Lower lobe of right lung (tissue), 2 donors: ENCODE measurements around the gene CCDC18. TPM values are rescaled to one million over a fixed set of nuclear protein-coding genes. Genes with fewer than 3 reads are reported as not detected.

Experiments
- ATAC-seq, 2 donors: fragments of 200-7000 bp; cut with Tn5 transposase; one replicate each; pipeline ENCODE4 v1.9.1; 2020 to 2022; ENCODE audit warnings: mild to moderate bottlenecking in 2 of 2, moderate library complexity in 2 of 2
- DNase-seq: peaks from one replicate; pipeline ENCODE4 v3.0.0-alpha.2; 2020
- H3K27ac ChIP-seq: fragments of 200-600 bp; one replicate; pipeline ENCODE4 v1.8.0; 2022
- H3K27me3 ChIP-seq: fragments of 200-600 bp; one replicate; pipeline ENCODE4 v1.8.0; 2022; ENCODE audit warnings: low read depth
- H3K36me3 ChIP-seq: fragments of 200-600 bp; one replicate; pipeline ENCODE4 v1.8.0; 2022; ENCODE audit warnings: mild to moderate bottlenecking
- H3K4me1 ChIP-seq: fragments of 200-600 bp; one replicate; pipeline ENCODE4 v1.8.0; 2022
- H3K4me3 ChIP-seq: fragments of 200-600 bp; one replicate; pipeline ENCODE4 v1.8.0; 2022; ENCODE audit warnings: mild to moderate bottlenecking
- H3K9me3 ChIP-seq: fragments of 200-600 bp; one replicate; pipeline ENCODE4 v1.8.0; 2022
- intact Hi-C: fragments of 100-400 bp; cut with DNase I; formaldehyde crosslinking; loops from one replicate; pipeline ENCODE4 v1.11.0; 2022
- total RNA-seq: library from RNA; stranded (reverse); fragmentation: NEBNext Ultra II Directional; extraction: Animal tissue kit (Norgen Biotek cat#: 25700); gene quantifications from one replicate; pipeline ENCODE4 v1.2.1, GENCODE V29; 2021
- TF ChIP-seq, protein P1 (sequence below): fragments of 200-600 bp; IDR thresholded peaks from one replicate; pipeline ENCODE4 v1.8.0; 2022; ENCODE audit warnings: antibody characterized with exemption, mild to moderate bottlenecking
- donor health status: DM: no; HTN: yes; CAD: no; lungs with severe emphysema.

Gene CCDC18
- total RNA-seq, 1 donor from 2014 or later = 6.7 TPM

- Histone ChIP-seq H3K9me3 (no peaks in the 10 kb centered on the region), H3K36me3 (no peaks in the 10 kb centered on the region), H3K27me3 (no peaks in the 10 kb centered on the region), H3K4me3 (peak overlapping the region; percentile 77), H3K27ac (no peak overlapping the region), H3K4me1 (peaks cover 33% of the 10 kb centered on the region)
- intact Hi-C loops = no loop called here
- DNase-seq = no peak
- TF ChIP-seq, protein P1, sequence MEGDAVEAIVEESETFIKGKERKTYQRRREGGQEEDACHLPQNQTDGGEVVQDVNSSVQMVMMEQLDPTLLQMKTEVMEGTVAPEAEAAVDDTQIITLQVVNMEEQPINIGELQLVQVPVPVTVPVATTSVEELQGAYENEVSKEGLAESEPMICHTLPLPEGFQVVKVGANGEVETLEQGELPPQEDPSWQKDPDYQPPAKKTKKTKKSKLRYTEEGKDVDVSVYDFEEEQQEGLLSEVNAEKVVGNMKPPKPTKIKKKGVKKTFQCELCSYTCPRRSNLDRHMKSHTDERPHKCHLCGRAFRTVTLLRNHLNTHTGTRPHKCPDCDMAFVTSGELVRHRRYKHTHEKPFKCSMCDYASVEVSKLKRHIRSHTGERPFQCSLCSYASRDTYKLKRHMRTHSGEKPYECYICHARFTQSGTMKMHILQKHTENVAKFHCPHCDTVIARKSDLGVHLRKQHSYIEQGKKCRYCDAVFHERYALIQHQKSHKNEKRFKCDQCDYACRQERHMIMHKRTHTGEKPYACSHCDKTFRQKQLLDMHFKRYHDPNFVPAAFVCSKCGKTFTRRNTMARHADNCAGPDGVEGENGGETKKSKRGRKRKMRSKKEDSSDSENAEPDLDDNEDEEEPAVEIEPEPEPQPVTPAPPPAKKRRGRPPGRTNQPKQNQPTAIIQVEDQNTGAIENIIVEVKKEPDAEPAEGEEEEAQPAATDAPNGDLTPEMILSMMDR = no peak
- ATAC-seq = no peak
These were observed 2.5 kb upstream of the CCDC18 start for GRCh38 chr1:93177991-93178390.

DNA sequence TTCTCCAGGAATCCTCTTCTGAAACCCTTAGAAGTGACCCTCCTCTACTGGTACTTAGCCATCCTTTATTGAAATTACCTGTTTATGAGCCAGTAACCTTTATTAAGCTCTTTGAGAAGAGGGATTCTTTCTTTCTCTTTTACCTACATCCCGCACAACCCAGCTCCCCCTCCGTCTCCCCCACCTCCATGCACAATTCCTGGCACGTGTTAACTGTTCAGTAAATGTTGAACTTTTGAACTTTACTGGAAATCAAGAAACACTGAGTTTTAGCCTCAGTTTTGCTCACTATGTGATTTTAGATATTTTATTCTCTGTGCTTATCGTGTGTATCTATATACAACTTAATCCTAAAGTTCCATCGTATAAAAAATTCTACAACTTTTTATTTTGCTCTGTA, 2.1 kb upstream of the CCDC18 start:
- Histone ChIP-seq H3K4me1 (peaks cover 29% of the 10 kb centered on the region), H3K9me3 (no peaks in the 10 kb centered on the region), H3K4me3 (peak overlapping the region; percentile 77), H3K27ac (no peak overlapping the region), H3K36me3 (no peaks in the 10 kb centered on the region), H3K27me3 (no peaks in the 10 kb centered on the region)
- no peak for ATAC-seq
- DNase-seq = no peak
- intact Hi-C loops = no loop called here
- TF ChIP-seq, protein P1 = no peak

DNA sequence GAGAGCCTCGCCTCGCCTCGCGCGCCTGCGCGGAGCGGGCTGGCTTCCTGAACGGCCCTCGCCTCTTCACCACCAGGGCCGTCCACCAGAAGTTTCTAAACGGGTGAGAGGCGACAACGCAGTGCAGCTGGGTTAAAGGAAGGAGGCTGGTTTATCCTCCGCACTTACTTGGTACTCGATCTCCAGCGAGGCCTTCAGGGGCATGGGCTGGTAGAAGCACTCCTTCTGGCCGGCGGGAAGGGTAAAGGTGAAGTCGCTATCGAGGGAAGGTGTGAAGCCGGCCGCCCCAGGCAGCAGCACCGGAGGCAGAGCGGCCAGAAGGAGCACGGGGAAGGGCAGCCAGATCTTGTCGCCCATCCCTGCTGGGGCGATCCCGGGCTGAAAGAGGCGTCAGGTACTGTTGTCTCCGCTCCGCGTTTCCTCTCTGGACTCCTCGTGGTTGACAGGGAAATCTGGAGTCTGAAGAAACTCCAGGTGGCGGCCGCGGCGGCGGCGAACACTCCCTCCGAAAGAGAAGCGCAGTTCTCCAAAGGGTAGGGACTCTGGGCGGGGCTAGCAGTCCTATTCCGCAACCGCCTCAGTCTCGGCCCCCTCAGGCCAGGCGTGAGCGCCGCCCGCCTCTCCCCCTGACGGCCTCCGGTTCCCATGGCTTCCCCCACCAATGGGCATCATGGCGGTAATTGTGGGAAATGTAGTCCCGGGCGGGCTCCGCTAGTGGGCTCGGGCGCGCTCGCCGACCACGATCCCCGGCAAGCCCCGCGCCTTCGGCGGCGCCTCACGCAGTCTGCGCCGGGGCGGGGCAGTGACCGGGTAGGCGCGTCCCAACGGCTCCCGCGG, 420 bp upstream of the CCDC18 start, which contains the start of gene TMED5:
TSS of gene TMED5 (minus strand) at position 528 of the 837 bp plus-strand sequence. CDS start at position 357, 171 bp downstream.
- peak; percentile 99 for ATAC-seq
- Histone ChIP-seq H3K4me1 (peaks cover 21% of the 10 kb centered on the region), H3K9me3 (no peaks in the 10 kb centered on the region), H3K27me3 (no peaks in the 10 kb centered on the region), H3K36me3 (no peaks in the 10 kb centered on the region), H3K27ac (peak within 1 kb of the TSS; percentile 98), H3K4me3 (peak within 1 kb of the TSS; percentile 77)
- peak; percentile 99 for DNase-seq
- TF ChIP-seq, protein P1 = peak; percentile 23
- intact Hi-C loops = no loop called here

DNA sequence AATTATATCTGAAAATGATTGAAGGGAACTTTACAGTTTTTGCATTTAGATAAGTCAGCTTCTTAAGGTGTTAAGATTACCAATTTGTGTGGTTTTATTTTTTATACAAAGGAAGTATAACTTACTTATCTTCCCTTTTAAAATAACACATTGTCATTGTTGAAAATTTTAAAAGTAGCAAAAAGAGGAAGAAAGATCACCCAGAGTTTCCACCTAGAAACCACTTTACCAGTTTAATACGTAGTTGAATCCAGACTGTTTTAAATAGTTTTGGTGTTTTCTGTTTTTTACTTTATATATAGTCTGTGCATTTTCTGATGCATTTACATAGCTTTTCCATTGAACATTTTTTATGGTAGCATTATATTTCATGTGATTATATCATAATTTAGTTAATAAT, 6.1 kb downstream of the CCDC18 start:
- no peaks in the 10 kb centered on the region for H3K4me1 ChIP-seq
- DNase-seq (no peak), ATAC-seq (no peak)
- no peaks in the 10 kb centered on the region for H3K27me3 ChIP-seq
- no peaks in the 10 kb centered on the region for H3K36me3 ChIP-seq
- H3K4me3 ChIP-seq = no peak overlapping the region
- intact Hi-C loops = no loop called here
- H3K9me3 ChIP-seq = no peaks in the 10 kb centered on the region
- TF ChIP-seq, protein P1 = no peak
- no peak overlapping the region for H3K27ac ChIP-seq

GRCh38 chr1:93190432-93190831, 9.9 kb downstream of the CCDC18 start:
- H3K36me3 ChIP-seq = no peaks in the 10 kb centered on the region
- no peak overlapping the region for H3K27ac ChIP-seq
- intact Hi-C loops = no loop called here
- TF ChIP-seq, protein P1 = no peak
- no peak for ATAC-seq
- DNase-seq = no peak
- H3K27me3 ChIP-seq = no peaks in the 10 kb centered on the region
- no peak overlapping the region for H3K4me3 ChIP-seq
- H3K4me1 ChIP-seq = no peaks in the 10 kb centered on the region
- H3K9me3 ChIP-seq = no peaks in the 10 kb centered on the region
